NCI-H1092 treated with DMSO at 0.1 percent for 48 hours (cell line): Measurements from ENCODE around the gene PPP1R36.
A peak's percentile ranks its signal among the peaks of the same experiment; 100 is the strongest.
"Not testable (repeated sequence)": the region's sequence is repeated elsewhere in the genome, so short reads cannot be mapped to it uniquely, and the experiment has no call there.

Experiments used
- DNase-seq: peaks from one replicate; lab custom pipeline; 2025; lab: John Stamatoyannopoulos, UW

Gene PPP1R36

DNA sequence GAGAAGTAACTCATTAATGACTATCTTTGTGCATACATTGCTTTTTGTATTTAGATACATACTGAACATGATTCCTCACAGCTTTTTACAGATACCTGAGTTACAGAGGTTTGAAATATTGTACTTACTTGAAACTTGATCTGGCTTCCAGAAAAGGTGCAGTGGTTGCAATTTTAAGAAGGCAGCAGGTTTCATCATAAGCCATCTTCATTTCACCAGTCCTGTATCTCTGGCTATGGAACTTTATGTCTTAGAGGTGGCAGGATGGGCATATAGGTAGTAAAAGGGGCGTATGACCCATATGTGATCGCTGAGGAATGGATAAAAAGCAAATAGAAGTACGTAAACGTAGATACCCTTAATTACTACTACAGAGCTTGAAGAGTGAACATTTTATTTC, 31.5 kb upstream of the PPP1R36 start:
- no peak for DNase-seq

DNA sequence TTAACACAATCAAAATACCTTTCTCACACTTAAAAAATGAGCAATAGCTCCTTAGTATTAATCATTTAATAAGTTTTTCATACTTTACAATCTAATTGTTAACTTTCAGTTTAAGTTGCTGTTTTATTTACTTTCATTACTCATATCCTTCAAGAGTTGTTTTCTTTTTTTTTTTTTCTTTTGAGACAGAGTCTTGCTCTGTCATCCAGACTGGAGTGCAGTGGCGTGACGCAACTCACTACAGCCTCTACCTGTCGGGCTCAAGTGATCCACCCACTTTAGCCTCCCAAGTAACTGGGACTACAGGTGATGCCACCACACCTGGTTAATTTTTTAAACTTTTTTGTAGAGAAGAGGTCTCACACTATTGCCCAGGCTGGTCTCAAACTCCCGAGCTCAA, 29.1 kb upstream of the PPP1R36 start:
- DNase-seq, result no peak

DNA sequence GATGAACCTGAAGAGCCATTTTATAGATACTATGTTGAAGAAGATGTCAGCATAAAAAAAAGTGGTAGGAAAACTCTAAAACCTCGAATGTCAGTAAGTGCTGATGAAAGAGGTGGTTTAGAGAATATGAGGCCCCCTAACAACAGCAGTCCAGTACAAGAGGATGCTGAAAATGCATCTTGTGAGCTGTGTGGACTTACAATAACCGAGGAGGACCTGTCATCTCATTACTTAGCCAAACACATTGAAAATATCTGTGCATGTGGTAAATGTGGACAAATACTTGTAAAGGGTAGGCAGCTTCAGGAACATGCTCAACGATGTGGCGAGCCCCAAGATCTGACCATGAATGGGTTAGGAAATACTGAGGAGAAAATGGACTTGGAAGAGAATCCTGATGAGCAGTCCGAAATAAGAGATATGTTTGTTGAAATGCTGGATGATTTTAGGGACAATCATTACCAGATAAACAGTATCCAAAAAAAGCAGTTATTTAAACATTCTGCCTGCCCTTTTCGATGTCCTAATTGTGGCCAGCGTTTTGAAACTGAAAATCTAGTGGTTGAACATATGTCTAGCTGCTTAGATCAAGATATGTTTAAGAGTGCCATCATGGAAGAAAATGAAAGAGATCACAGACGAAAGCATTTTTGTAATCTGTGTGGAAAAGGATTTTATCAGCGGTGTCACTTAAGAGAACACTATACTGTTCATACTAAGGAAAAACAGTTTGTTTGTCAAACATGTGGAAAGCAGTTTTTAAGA, 27.0 kb upstream of the PPP1R36 start:
- DNase-seq, result no peak

DNA sequence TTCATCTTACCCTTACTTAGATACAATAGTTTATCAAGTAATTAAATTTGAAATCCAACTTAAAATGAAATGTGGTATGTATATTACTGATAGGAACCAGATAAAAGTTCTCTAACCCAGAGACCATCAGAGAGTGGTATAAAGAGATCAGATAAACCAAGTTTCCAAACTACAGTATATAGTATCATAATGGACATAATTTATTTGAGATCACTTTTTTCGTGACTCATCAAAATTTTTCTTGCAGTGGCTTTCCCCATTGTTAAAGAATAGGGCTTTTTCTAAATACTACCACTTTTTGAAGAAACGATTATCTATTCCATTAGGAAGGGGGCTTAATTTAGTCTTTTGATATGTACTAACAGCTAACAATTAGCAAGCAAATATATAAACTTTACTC, 24.4 kb upstream of the PPP1R36 start:
- no peak for DNase-seq

DNA sequence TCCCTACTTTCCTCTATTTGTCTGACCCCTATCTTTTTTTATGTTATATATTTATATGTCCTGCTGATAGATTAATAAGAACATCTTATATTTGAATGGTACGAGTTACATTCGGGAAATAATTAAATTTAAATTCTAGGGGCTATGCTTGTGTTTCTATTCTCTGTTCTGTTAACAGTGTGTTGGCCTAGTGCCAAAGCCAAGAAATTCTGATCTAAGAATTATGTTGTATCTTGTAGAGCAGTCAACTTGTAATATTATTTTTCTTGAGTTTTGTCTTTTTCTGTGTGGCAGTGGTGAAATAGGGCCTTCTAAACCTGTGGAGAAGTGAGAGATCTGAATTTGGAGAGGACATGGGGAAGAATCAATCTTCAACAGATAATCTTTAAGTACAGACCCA, 18.2 kb upstream of the PPP1R36 start:
- DNase-seq, result no peak

DNA sequence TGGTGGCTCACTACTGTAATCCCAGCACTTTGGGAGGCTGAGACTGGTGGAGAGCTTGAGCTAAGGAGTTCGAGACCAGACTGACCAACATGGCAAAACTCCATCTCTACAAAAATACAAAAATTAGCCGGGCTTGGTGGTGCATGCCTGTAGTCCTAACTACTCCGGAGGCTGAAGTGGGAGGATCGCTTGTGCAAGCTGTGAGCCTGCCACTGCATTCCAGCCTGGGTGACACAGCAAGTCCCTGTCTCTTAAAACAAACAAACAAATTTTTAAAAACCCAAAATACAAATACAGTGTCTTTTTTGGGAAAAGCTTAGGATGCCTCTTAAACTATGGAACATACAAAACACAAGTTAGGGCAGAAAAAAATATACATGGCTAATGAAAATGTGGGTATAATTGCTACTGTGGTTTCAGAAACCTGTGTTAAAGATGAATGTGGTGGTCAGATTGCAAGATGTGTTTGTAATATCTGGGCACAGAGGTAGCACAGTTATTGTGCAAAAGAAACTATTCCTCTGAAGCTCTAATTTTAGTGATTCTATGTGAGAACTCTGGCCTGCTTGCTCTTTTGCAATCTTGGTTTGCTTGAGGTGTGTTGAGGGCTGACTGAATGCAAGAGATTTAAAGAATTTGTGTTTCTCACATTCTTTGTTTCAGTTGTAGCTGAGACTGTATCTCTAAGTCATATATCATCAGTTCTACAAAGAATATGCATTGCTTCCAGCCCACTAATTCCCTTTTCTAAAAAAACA, 13.1 kb upstream of the PPP1R36 start:
- DNase-seq, result no peak

DNA sequence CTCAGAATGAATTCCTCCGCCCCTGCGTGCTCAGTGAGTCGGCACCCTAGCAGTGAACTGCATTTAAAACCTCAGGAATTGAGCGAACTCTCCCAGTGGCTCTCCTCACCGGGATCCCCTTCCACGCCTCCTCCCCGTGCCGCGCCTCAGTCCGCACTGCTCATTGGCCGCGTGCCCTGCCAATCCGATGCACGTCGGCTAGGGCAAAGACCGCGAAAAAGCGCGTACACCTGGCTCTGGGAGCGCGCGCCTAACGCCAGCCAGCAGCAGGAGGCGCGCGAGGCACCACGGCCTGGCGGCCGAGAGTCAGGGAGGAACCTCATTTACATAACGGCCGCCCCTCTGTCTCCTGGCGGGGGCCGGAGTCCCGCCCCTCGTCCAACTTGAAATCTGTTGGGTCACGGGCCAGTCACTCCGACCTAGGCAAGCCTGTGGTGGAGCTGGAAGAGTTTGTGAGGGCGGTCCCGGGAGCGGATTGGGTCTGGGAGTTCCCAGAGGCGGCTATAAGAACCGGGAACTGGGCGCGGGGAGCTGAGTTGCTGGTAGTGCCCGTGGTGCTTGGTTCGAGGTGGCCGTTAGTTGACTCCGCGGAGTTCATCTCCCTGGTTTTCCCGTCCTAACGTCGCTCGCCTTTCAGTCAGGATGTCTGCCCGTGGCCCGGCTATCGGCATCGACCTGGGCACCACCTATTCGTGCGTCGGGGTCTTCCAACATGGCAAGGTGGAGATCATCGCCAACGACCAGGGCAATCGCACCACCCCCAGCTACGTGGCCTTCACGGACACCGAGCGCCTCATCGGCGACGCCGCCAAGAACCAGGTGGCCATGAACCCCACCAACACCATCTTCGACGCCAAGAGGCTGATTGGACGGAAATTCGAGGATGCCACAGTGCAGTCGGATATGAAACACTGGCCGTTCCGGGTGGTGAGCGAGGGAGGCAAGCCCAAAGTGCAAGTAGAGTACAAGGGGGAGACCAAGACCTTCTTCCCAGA, 9.3 kb upstream of the PPP1R36 start, which contains the start of gene HSPA2:
TSS of gene HSPA2 (plus strand) at position 534 of the 995 bp plus-strand sequence. CDS start at position 643, 109 bp downstream.
- DNase-seq, result peak; percentile 100

DNA sequence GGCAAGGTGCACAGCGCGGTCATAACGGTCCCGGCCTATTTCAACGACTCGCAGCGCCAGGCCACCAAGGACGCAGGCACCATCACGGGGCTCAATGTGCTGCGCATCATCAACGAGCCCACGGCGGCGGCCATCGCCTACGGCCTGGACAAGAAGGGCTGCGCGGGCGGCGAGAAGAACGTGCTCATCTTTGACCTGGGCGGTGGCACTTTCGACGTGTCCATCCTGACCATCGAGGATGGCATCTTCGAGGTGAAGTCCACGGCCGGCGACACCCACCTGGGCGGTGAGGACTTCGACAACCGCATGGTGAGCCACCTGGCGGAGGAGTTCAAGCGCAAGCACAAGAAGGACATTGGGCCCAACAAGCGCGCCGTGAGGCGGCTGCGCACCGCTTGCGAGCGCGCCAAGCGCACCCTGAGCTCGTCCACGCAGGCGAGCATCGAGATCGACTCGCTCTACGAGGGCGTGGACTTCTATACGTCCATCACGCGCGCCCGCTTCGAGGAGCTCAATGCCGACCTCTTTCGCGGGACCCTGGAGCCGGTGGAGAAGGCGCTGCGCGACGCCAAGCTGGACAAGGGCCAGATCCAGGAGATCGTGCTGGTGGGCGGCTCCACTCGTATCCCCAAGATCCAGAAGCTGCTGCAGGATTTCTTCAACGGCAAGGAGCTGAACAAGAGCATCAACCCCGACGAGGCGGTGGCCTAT, 8.3 kb upstream of the PPP1R36 start:
- peak; percentile 73 for DNase-seq

DNA sequence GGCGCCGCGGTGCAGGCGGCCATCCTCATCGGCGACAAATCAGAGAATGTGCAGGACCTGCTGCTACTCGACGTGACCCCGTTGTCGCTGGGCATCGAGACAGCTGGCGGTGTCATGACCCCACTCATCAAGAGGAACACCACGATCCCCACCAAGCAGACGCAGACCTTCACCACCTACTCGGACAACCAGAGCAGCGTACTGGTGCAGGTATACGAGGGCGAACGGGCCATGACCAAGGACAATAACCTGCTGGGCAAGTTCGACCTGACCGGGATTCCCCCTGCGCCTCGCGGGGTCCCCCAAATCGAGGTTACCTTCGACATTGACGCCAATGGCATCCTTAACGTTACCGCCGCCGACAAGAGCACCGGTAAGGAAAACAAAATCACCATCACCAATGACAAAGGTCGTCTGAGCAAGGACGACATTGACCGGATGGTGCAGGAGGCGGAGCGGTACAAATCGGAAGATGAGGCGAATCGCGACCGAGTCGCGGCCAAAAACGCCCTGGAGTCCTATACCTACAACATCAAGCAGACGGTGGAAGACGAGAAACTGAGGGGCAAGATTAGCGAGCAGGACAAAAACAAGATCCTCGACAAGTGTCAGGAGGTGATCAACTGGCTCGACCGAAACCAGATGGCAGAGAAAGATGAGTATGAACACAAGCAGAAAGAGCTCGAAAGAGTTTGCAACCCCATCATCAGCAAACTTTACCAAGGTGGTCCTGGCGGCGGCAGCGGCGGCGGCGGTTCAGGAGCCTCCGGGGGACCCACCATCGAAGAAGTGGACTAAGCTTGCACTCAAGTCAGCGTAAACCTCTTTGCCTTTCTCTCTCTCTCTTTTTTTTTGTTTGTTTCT, 7.6 kb upstream of the PPP1R36 start:
- DNase-seq, result peak; percentile 59

DNA sequence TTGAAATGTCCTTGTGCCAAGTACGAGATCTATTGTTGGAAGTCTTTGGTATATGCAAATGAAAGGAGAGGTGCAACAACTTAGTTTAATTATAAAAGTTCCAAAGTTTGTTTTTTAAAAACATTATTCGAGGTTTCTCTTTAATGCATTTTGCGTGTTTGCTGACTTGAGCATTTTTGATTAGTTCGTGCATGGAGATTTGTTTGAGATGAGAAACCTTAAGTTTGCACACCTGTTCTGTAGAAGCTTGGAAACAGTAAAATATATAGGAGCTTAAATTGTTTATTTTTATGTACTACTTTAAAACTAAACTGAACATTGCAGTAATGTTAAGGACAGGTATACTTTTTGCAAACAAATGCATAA, 6.9 kb upstream of the PPP1R36 start:
- no peak for DNase-seq

DNA sequence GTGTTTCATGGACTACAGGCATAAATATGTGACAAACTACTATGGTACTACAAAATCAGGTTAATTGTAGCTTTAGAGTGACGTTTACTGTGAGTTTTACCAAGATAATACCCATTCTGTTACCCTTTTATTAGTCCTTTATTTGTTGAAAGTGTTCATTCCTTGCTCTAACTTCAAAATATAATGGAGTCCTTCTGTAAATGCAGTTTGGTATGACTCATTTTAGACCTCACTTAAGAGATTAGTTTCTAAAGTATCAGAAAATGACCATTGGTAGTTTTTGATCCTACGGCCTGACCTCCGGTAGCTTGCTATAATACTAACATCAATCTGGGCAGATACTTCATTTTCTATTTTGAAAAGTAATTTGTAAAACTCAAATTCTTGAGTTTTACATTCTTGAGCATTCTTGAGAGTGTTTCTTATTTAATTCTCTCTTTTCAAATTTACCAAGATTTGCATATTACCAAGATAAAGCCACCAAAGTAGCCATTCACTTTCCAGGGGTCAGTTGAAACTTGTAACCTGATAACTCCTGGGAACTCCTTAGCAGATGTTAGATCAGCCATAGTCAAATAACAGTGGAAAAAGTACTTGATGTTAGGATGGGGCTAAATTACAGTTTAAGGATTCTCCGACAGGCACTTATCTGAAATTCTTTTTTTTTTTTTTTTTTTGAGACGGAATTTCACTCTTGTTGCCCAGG, 5.0 kb upstream of the PPP1R36 start:
- no peak for DNase-seq

DNA sequence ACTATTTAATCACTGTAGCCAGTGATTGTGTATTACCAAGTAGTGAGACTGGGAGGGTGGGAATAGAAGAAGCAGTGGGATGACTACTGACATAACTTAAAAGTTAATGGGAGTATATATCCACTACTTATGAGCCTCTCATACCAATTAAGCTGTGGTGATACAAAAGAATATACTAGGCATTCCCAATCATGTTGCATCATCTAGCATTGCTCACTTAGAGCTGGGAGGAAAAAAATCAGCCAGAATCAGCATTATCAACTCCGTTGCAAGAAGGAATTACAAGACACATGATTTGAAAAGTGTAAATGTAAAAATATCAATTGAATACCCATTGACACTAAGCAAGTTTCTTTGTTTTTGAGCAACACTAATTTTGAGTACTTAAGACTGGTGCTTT, 745 bp upstream of the PPP1R36 start:
- DNase-seq, result no peak

DNA sequence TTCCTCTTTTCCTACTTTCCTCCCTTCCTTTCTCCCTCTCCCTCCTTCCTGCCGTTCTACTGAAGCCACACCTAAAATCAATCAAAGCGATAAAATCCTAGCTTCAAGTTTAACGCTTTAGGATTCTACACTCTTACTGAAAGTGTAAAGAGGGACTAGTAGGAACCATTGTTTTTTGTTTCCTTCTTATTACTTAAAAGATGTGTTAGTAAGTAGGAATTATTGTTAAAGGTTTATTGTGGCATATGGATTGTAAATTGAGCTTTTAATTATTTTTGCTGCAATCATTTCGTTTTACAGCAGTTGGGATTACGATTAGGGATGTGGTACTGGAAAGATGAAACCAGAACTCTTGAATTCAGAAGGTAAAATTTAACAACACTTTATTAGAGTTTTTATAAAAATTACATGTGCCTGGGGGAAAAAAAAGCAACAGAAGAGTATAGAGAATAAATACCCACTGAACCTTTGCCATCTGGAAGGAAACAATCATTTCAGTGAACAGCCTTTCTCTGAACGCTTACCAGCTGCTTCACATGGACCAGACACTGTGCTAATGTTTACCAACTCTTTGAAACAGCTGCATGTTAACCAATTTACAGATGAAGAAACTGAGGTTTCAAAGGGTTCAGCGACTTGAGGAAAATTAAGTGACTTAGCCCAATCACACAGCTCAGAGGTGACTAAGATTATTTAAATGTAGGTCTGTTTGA, 1.0 kb downstream of the PPP1R36 start:
- DNase-seq, result peak; percentile 57

DNA sequence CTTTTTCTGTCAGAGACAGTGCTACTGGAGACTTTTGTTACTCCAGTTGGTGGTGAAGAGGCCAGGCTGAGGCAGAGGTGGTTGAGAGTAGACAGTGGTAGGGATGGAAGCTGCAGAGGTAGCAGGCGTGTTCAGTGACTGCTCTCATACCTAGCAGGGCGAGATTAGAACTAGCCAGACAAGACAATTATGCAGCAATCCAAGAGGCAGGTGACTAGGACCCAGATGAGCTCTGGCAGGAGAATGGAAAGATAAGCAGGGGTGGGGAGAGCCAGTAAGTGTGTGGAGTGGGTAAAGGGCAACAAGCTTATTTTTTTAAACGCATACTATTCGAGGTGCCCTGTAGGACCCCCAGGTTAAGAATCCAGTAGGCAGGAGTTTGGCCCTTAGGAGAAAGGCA, 4.8 kb downstream of the PPP1R36 start:
- no peak for DNase-seq

DNA sequence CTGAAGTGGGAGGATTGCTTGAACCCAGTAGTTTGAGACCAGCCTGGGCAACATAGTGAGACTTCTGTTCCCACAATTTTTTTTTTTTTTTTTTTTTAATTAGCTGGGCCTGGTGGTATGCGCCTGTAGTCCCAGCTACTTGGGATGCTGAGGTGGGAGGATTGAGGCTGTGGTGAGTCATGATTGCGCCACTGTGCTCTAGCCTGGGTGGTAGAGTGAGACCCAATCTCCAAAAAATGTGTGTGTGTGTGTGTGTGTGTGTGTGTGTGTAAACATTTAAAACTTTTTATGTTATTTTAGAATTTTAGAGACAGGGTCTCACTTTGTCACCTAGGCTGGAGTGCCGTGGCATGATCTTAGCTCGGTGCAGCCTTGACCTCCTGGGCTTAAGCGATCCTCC, 6.8 kb downstream of the PPP1R36 start:
- DNase-seq, result no peak

DNA sequence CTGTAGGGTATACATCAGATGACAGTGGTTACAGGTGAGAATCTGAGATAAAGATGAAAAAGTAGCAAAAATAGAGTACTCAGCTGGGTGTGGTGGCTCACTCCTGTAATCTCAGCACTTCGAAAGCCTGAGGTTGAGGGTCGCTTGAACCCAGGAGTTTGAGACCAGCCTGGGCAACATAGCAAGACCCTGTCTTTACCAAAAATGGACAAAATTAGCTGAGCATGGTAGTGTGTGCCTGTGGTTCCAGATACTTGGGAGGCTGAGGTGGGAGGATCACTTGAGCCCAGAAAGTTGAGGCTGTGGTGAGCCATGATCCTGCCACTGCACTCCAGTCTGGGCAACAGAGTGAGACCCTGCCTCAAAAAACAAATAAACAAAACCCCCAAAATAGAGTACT, 8.5 kb downstream of the PPP1R36 start:
- DNase-seq, result not testable (repeated sequence)

DNA sequence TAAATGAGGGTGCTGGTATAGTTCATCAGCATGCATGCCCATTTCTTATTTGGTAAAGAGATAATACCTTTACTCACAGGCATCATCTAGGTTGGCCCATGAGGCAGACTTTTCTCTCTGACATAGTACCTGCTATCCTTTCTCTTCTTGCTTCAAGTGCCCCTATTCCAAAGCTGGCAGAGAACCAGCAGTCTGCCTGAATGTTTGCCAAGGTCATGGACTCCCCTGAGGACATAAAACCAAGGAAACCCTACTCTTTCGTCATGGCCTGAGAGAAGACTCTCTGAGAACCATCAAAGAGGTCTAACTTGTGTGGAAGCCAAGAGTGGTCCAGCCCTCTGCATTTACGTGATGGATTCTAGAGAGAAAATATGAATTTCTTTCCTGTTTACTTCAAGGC, 11.9 kb downstream of the PPP1R36 start:
- DNase-seq, result no peak

DNA sequence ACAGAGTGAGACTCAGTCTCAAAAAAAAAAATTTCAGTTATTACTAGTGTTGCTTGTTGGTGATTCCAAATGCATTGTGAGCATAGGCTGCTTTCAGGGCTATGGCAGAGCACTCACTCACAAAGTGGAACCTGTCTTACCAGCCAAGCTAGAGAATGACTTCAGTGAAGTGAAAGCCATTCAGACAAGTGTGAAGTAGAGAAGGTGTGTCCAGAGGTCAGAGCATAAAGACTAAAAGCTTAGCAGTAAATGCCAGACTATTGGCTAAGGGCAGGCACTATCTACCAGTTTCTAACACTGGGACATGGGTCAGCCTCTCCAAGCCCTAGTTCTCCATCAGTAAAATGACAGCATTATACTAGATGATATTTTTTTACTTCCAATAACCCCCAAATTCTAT, 12.7 kb downstream of the PPP1R36 start:
- no peak for DNase-seq

DNA sequence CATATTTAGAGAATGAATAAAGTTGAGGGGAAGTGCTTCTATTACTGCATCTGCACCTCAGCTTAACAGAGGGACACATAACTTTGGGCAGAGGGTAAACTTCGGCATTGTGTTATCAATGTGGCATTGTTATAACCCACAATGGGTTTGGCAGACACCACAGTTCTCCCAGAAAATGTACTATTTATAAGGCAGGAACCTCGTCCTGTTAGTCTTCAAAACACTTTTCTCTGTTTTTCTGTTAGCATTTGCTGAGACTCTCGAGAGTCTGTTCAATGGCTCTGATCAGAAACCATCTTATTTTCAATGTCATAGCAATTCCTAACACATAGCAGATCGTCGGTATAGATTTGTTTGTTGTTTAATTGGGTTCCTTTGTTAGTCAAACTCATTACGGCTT, 13.9 kb downstream of the PPP1R36 start:
- no peak for DNase-seq
